Inflammatory macrophage (primary cell): ENCODE measurements around the gene OPN1MW.
"Not testable (repeated sequence)": the region's sequence is repeated elsewhere in the genome, so short reads cannot be mapped to it uniquely, and the experiment has no call there.

ENCODE experiments used
- DNase-seq, 2 donors: peaks; one replicate each; pipeline ENCODE4 v3.0.0-alpha.2; 2020 to 2022

The OPN1MW gene

DNA sequence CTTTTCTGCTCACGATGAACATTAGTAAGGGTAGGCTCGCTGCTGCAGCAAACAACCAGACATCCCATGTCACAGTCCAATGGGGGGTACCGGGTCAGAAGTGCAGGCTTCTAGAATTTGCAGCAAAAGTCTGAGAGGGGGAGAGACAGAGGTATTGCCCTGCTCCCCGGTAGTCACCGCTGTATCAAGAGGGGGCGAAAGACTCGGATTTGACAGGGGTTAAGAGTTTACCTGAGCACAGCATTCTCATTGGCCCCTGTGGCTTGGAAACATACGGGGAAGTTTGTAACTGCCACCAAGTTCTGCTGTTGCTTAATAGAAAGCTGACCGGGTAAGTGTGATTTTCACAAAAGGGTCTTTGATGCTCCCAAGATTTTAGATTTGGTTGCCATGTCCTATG, 28.7 kb downstream of the OPN1MW start:
- not testable (repeated sequence) for DNase-seq

DNA sequence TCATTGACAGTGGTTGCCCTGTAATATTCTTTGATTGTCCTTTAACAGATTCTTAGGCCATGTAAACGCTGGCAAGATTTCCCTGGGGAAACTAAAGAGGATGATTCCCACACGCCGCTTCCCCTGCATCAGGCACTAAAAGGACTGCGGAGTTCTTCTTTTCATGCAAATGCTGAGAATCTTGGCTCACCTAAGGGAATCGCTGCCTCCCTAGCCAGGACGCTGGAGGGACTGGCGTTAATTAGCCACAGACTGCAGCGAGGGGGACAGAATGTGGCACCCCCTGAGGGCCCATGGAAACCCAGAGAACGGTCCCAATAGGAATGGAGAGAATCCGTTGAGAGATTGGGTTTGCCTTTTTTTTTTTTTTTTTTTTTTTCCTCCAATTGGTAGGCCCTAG, 29.1 kb downstream of the OPN1MW start:
- DNase-seq = not testable (repeated sequence)

DNA sequence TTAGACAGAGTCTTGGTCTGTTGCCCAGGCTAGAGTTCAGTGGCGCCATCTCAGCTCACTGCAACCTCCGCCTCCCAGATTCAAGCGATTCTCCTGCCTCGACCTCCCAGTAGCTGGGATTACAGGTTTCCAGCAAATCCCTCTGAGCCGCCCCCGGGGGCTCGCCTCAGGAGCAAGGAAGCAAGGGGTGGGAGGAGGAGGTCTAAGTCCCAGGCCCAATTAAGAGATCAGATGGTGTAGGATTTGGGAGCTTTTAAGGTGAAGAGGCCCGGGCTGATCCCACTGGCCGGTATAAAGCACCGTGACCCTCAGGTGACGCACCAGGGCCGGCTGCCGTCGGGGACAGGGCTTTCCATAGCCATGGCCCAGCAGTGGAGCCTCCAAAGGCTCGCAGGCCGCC, 37.1 kb downstream of the OPN1MW start, which contains the start of gene OPN1MW2:
TSS of gene OPN1MW2 (plus strand) at position 301 of the 400 bp plus-strand sequence. CDS start at position 361, 60 bp downstream.
- DNase-seq = not testable (repeated sequence)

DNA sequence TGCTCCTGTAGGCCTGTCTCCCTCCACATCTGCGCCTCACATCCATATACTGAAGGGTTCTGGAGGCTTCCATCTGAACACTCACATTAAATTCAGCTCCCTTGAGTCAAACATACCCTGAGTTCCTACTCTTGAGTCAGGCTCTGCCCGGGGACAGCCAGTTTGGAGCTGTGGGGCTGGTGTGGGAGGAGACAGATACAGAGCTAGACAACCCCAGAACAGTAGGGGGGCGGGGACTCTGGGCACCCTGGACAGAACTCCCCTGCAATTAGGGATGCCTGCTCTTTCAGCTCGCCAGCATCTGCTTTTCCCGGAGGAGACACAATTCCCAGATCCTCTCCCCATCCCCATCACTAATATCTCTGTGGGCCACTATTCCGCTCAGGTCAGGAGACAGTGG, 42.9 kb downstream of the OPN1MW start:
- not testable (repeated sequence) for DNase-seq

DNA sequence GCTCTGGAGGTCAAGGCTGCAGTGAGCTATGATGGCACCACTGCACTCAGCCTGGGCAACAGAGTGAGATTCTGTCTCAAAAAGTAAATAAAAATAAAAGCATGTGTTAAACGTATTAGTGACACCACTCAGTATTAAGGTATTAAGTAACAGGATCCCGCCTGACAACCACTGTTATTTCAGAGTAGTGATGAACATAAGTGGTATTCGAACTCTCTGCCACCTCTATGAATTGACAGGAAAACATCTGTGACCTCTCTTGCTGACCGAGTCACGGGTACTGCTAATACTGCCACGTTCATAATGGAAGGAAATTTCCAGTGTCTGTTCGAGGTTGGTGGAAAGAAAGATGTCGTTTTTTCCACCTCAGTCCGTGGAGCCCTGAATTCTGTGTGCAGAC, 44.3 kb downstream of the OPN1MW start:
- DNase-seq = not testable (repeated sequence)

DNA sequence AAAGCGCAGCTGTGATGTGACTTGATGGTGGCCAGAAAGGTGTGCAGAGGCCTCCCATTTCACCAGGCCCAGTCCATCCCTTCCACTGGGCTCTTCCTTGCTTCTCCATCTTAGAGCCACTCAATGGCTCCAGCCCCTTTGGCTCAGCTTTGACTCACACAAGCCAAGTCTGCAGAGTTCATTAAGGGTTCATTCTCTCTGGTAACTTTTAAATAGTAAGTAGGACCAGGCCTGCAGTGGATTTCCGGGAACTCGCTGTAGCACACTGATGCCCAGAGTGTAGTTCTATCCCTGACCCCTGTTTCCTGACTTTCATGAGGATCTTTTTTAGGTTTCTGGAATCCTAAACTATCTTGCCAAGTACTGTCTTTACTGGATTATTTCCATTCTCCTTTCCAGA, 49.0 kb downstream of the OPN1MW start:
- DNase-seq = not testable (repeated sequence)

DNA sequence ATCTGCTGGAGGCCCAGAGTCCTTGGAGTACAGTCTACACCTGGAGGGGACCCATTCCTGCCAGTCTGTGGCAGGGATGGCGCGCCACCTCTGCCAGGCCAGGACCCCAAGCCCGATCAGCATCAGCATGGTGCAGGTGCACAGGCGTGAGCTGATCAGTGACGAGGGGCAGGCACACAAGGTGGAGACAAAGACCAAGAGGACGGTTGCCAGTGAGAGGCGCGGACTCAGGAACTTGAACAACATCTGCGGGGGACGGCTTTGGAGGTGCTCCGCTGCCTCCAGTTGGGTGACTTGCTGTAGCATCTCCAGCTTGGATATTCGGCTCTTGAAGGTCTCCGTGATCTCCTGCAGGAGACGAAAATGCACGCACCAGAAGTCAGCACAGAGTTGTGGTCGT, 51.2 kb downstream of the OPN1MW start:
- DNase-seq = not testable (repeated sequence)

DNA sequence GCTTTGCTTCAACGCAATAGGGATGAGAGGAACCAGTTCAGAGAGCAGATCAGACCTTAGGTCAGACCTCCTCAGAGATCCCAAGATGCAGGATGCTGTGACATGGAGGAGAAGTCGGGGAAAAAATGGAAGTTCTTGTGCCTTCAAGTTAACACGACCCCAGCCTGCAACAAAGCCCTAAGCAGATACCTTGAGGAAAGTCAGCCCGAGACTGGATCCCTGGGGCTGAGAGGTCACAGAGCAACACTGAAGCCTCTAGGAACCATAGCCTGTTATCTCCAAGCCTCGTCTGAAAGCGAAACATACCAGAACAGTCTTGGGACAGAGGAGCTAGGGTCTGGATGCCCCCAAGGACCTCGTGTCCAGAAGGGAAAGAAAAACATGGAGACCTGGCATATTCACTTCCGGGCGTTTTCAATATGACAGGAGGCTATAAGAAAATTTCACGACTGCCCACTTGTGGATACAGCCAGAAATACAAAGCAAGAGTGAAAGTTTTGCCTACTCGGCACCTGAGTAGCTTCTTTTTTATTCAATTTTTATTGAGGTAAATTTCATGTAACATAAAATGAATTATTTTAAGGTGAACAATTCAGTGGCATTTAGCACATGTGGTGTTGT, 56.7 kb downstream of the OPN1MW start:
- not testable (repeated sequence) for DNase-seq

DNA sequence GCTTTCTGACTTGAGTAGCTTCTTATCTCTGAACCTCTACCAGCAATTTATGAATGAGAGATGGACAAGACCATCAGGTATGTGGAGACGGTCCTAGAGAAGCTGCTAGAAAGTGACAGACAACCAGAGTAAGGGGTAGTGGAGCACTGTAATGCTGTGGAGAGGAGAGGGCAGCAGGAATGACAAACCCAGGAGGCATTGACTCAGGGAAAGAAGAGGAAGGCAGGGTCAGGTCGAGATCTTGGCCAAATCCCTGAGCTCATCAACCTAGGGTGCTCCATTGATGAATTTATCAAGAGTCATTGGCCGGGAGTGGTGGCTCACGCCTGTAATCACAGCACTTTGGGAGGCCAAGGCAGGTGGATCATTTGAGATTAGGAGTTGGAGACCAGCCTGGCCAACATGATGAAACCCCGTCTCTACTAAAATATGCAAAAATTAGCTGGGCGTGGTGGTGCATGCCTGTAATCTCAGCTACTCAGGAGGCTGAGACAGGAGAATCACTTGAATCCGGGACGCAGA, 57.6 kb downstream of the OPN1MW start:
- DNase-seq = not testable (repeated sequence)
